ENCODE measurements around the gene EGFL7. TPM values are rescaled to one million over a fixed set of nuclear protein-coding genes. Genes with fewer than 3 reads are reported as not detected.

EGFL7 gene
- total and polyA plus RNA-seq, 2 of the 8 experiments (the other 6 are each of a cell fraction or from before 2014, with no cell fraction given) = 37.8 to 53.4 TPM

DNA sequence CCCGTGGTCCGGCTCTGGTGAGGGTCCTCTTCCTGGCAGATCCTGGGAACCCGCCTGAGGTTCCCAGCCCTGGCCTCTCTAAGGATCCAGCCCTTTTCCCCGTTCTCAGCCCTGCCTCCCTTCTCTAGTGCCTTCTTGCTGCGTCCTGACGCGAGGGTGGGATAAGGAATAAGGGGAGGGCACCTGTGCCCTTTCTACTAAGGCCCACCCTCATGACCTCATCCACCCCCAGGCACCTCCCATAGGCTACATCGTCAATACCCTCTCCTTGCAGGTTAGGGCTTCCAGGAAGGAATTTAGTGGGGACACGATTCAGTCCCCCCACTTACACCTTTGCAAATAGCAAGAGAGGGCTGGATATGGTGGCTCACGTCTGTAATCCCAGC lies 38.9 kb downstream of the EGFL7 start:
- H3K36me3 ChIP-seq (ENCODE audit: control insufficient read depth in 2 of 4, insufficient read depth in 4 of 4, low read length in 3 of 4) = no peaks in the 10 kb centered on the region
- H3K14ac ChIP-seq (ENCODE audit: insufficient read length) = no peak overlapping the region
- H3K4me1 ChIP-seq (replicated peaks in 1 of 4; ENCODE audit: control insufficient read depth in 3 of 4, insufficient read depth in 4 of 4, low read length in 3 of 4) = peaks cover 0 to 11% (median 4%) of the 10 kb centered on the region in 4 experiments; a peak in 5 of 7 replicates
- H2BK15ac ChIP-seq (ENCODE audit: low read length) = no peak overlapping the region
- H4K8ac ChIP-seq (ENCODE audit: extremely low read depth, insufficient read depth, low read length) = no peak overlapping the region
- H2AK5ac ChIP-seq (ENCODE audit: low read depth, low read length) = no peak overlapping the region
- no peak overlapping the region for H3K9ac ChIP-seq (replicated peaks in 1 of 4; ENCODE audit: extremely low read depth in 1 of 4, low read depth in 3 of 4, low read length in 3 of 4)
- no peak overlapping the region for H2BK12ac ChIP-seq (ENCODE audit: low read depth, low read length)
- no peak overlapping the region for H3K27ac ChIP-seq (ENCODE audit: low read depth, low read length)
- no peaks in the 10 kb centered on the region for H4K20me1 ChIP-seq (replicated peaks in 1 of 2; ENCODE audit: control insufficient read depth in 1 of 2, insufficient read depth in 2 of 2, low read length in 2 of 2)
- no peak overlapping the region for H3K18ac ChIP-seq (ENCODE audit: extremely low read depth, low read length)
- H3K79me1 ChIP-seq (ENCODE audit: low read depth, low read length) = no peaks in the 10 kb centered on the region
- FAIRE-seq (no peak), DNase-seq (ENCODE audit: low read depth in 1 of 2, low spot score in 2 of 2) (peak in 1 of 2 experiments; percentile 49)
- H2BK120ac ChIP-seq (replicated peaks; ENCODE audit: low read depth, low read length) = no peak overlapping the region
- peaks cover 0 to 2% (median 0%) of the 10 kb centered on the region in 4 experiments; a peak in 2 of 7 replicates for H3K27me3 ChIP-seq (replicated peaks in 1 of 4; ENCODE audit: control insufficient read depth in 3 of 4, extremely low read depth in 1 of 4, insufficient read depth in 3 of 4, low read length in 3 of 4)
- H3K4me3 ChIP-seq (ENCODE audit: extremely low read depth in 1 of 4, insufficient read depth in 2 of 4, low read depth in 3 of 4, low read length in 4 of 4) = no peak overlapping the region
- POLR2A ChIA-PET (ENCODE audit: partially characterized antibody) = no interaction called here
- H2BK20ac ChIP-seq (ENCODE audit: low read length) = no peak overlapping the region
- no peak overlapping the region for H3K4ac ChIP-seq (replicated peaks; ENCODE audit: insufficient read length, low read depth, low read length)
- H3K9me3 ChIP-seq (ENCODE audit: insufficient read depth in 2 of 2, low read depth in 1 of 2, low read length in 1 of 2) = no peaks in the 10 kb centered on the region
- H3K23me2 ChIP-seq (ENCODE audit: low read depth, low read length) = no peaks in the 10 kb centered on the region
- CTCF ChIA-PET (ENCODE audit: partially characterized antibody) = interaction anchor here (1.3 to 2.0 kb wide), 3 partner anchors 19 to 43 kb away, joined by 3 to 9 read pairs (median 5); no protein-coding TSS in a partner anchor
- H4K5ac ChIP-seq (ENCODE audit: insufficient read length, low read depth, low read length) = no peak overlapping the region
- H3K79me2 ChIP-seq (ENCODE audit: control insufficient read depth in 1 of 2, insufficient read depth in 2 of 2, low read length in 2 of 2) = no peaks in the 10 kb centered on the region
- H3K23ac ChIP-seq (ENCODE audit: insufficient read length) = no peak overlapping the region
- no peak overlapping the region for H4K91ac ChIP-seq (replicated peaks; ENCODE audit: insufficient read length, low read length)
- no peak overlapping the region for H2BK5ac ChIP-seq (ENCODE audit: low read depth, low read length)
- H3K4me2 ChIP-seq (ENCODE audit: insufficient read depth in 1 of 2, low read depth in 2 of 2, low read length in 2 of 2) = no peak overlapping the region; a peak in 1 of 4 replicates
- H3K56ac ChIP-seq (replicated peaks; ENCODE audit: insufficient read length, low read depth, low read length) = no peak overlapping the region
- H2AFZ ChIP-seq (ENCODE audit: low read length) = no peak overlapping the region
- WGBS, 2 experiments (ENCODE audit: extremely low coverage in 1 of 2, insufficient coverage in 1 of 2, insufficient read length in 1 of 2, insufficient replicate concordance in 2 of 2, low coverage in 1 of 2, low lambda C conversion rate in 2 of 2, missing lambda C conversion rate in 1 of 2) = 62% methylated on average over 8 of the region's 10 CpGs; no CpG with 5 or more reads in 1 of the 2 experiments
- TF ChIP-seq JUND (IDR thresholded peaks at IDR 0.05; ENCODE audit: low read length) = no peak
- TF ChIP-seq RXRA (IDR thresholded peaks at IDR 0.05; ENCODE audit: insufficient read depth, low read depth, low read length) = no peak
- TF ChIP-seq POLR2A (IDR thresholded peaks at IDR 0.05; ENCODE audit: control extremely low read depth in 1 of 2, low read depth in 2 of 2, low read length in 2 of 2) = no peak
- no peak for TF ChIP-seq SIN3A (conservative IDR thresholded peaks at IDR 0.05 in 1 of 2, IDR thresholded peaks at IDR 0.05 in 1 of 2; ENCODE audit: low read depth in 1 of 2, low read length in 2 of 2)
- no peak for TF ChIP-seq SUZ12 (IDR thresholded peaks at IDR 0.05; ENCODE audit: low read length)
- no peak for TF ChIP-seq SP2 (IDR thresholded peaks at IDR 0.05; ENCODE audit: low read length)
- TF ChIP-seq SRF (IDR thresholded peaks at IDR 0.05; ENCODE audit: low read depth, low read length) = no peak
- no peak for TF ChIP-seq SAP30 (IDR thresholded peaks at IDR 0.05; ENCODE audit: insufficient read depth, insufficient replicate concordance, low read length)
- TF ChIP-seq POU5F1 (IDR thresholded peaks at IDR 0.05; ENCODE audit: low read depth, low read length) = no peak
- TF ChIP-seq JUN (IDR thresholded peaks at IDR 0.05; ENCODE audit: low read depth, low read length) = no peak
- TF ChIP-seq TEAD4 (IDR thresholded peaks at IDR 0.05; ENCODE audit: low read depth, low read length) = no peak
